Large intestine (tissue), 3 donors: Measurements from ENCODE around the gene TM7SF3. TPM values are rescaled to one million over a fixed set of nuclear protein-coding genes. Genes with fewer than 3 reads are reported as not detected.

Experiments used
- DNase-seq, 2 donors: peaks; one replicate each; pipeline versions ENCODE4 v3.0.0 to v3.0.0-alpha.2; 2013
- H3K27ac ChIP-seq: one replicate; pipeline ENCODE4 v1.5.1; 2013; ENCODE audit warnings: low read length
- H3K27me3 ChIP-seq: 2 replicates; pipeline ENCODE4 v1.6.1; 2013; ENCODE audit warnings: low read length; ENCODE audit not compliant: control insufficient read depth, insufficient read depth
- H3K36me3 ChIP-seq: 2 replicates; pipeline ENCODE4 v1.6.1; 2013; ENCODE audit warnings: low read length; ENCODE audit not compliant: control insufficient read depth, insufficient read depth
- H3K4me1 ChIP-seq: one replicate; pipeline ENCODE4 v1.6.1; 2013; ENCODE audit warnings: low read length; ENCODE audit not compliant: control insufficient read depth, insufficient read depth
- H3K4me3 ChIP-seq: one replicate; pipeline ENCODE4 v1.5.1; 2013; ENCODE audit warnings: low read length
- H3K9me3 ChIP-seq: one replicate; pipeline ENCODE4 v1.6.1; 2013; ENCODE audit warnings: mild to moderate bottlenecking, low read depth, low read length, moderate library complexity; ENCODE audit not compliant: control insufficient read depth
- WGBS: methylation state at CpG from one replicate; pipeline ENCODE4 v1.1.5; 2013; ENCODE audit warnings: low lambda C conversion rate; ENCODE audit not compliant: insufficient coverage; 5-methylcytosine and 5-hydroxymethylcytosine counted together
- polyA plus RNA-seq: library from polyadenylated mRNA; unstranded; fragments of 120-200 nt; gene quantifications from one replicate; pipeline ENCODE4 v1.2.1, GENCODE V29; 2013

TM7SF3 gene
- polyA plus RNA-seq, 1 donor: 68.3 TPM

DNA sequence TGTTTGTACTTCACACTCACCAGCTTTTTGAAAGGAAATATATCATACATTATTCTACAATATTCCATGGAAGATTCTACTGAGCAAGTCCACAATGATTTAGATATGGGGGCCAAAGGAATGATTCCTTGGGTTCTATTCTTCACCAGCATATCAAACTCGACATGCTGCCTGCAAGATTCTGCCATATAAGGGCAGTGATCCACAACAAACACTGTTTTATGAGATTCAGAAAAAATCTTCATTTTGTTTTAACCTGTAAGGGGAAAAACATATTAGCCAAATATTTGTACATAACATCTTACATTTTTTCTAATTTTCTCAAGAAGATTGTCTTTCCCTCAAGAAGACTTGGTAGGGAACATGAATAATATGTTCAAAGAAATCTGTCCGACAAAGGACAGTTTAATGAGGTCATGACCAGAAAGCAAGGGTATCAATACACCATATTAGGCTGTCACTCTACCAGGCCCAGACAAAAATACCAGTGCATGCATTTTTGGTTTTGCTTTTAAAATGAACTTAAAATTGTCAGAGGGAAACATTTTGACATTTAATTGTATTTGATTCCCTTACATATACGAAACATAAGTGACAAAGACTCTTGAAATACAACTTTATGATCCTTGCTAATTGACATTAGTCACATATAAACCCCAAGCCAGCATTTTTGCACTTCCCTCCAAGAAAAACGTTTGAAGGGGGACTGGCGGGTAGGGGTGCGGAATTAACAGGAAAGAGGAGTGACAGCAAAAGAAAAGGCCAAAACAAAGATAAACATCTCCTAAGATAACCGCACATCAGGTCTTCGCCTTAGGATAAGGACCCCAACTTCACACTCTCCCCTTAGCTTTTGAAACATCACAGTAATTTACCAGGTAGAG is 77.4 kb downstream of the TM7SF3 start:
- peak overlapping the region; percentile 98 for H3K4me3 ChIP-seq
- no peaks in the 10 kb centered on the region for H3K27me3 ChIP-seq
- 0% methylated on average over 1 of the region's 8 CpGs for WGBS
- DNase-seq: peak in 1 of 2 donors; percentile 18
- no peaks in the 10 kb centered on the region for H3K9me3 ChIP-seq
- H3K4me1 ChIP-seq: peaks cover 8% of the 10 kb centered on the region
- peak overlapping the region; percentile 97 for H3K27ac ChIP-seq
- no peaks in the 10 kb centered on the region for H3K36me3 ChIP-seq

DNA sequence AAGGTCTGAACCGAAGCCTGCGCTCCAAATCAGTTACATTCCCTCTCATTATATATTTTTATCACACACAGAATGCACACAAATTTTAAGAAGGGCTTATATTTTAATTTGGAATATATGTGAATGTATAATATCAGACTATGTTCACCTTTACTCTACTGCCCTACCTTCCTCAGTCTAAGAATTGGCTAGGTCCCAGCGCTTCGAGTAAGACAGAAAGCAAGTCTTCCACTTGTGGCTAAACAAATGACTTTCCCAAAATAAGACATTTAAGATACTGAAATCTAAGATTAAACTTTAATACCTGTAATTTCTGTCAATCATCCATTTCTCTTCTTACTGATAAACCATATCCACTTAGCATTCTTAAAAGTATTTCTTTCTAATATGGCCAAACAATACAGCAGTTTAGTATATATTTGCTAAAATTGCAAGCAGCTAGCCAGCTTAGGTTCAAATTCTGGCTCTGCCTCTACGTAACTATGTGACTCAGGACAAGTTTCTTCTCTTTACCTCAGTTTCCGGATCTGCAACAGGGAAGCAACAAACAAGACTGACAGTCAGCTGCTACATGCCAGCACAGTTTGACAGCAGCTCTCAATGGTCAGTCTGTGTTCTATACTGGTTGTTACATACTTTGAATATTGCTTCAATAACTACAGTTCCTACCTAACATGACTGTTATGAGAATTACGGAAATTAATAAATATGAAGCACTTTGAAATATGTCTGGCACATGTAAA is 78.4 kb downstream of the TM7SF3 start:
- no peak overlapping the region for H3K27ac ChIP-seq
- H3K4me1 ChIP-seq: peaks cover 8% of the 10 kb centered on the region
- WGBS: no CpG with 5 or more reads among the region's 7 CpGs
- no peaks in the 10 kb centered on the region for H3K9me3 ChIP-seq
- no peak for DNase-seq
- no peaks in the 10 kb centered on the region for H3K27me3 ChIP-seq
- no peak overlapping the region for H3K4me3 ChIP-seq
- H3K36me3 ChIP-seq: peaks cover 3% of the 10 kb centered on the region

DNA sequence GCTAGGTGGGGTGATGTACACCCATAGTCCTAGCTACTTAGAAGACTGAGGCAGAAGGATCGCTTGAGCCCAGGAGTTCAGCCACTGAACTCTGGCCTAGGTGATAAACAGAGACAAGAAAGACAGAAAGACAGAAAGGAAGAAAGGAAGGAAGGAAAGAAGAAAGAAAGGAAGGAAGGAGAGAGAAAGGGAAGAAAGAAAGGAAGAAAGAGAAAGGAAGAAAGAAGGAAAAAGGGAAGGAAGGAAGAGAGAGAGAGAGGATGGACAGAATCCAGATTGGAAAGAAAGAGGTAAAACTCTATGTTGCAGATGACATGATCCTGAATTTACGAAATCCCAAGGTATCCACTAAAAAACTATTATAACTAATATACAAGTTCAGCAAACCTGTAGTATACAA is 84.6 kb downstream of the TM7SF3 start:
- H3K36me3 ChIP-seq: peaks cover 27% of the 10 kb centered on the region

DNA sequence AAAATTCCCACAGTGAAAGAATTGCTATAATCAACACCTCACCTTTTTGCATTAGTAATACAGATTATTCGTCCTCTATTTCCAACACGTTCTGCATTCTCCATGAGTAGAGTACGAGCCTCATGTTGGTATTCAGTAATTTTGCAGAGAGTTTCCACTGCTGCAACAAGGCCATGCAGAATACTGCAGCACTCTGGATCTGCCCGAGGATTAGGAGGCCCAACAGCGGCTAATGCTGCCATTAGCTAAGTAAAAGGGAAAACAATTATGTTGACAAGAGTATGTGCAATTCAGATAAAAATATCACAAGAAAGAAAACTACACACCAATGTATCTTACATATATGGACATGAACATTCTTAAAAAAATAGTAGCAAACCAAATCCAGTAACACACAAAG is 85.5 kb downstream of the TM7SF3 start:
- Histone ChIP-seq H3K4me3 (no peak overlapping the region), H3K36me3 (peaks cover 29% of the 10 kb centered on the region), H3K27me3 (no peaks in the 10 kb centered on the region), H3K4me1 (no peaks in the 10 kb centered on the region), H3K27ac (no peak overlapping the region), H3K9me3 (no peaks in the 10 kb centered on the region)
- no CpG with 5 or more reads among the region's 5 CpGs for WGBS
- DNase-seq: no peak

More for the DNA sequence above, 84.6 kb downstream of the TM7SF3 start:
- 100% methylated on average over 2 of the region's 2 CpGs for WGBS
- Histone ChIP-seq H3K27ac (no peak overlapping the region), H3K4me1 (no peaks in the 10 kb centered on the region), H3K27me3 (no peaks in the 10 kb centered on the region), H3K9me3 (no peaks in the 10 kb centered on the region), H3K4me3 (no peak overlapping the region)
- no peak for DNase-seq

Other genes with a start within 250 kb of the TM7SF3 start
- 12.5 TPM for gene ITPR2, start 181.2 kb downstream of the TM7SF3 start, polyA plus RNA-seq
- 20.8 TPM for gene INTS13, start 76.4 kb downstream of the TM7SF3 start, polyA plus RNA-seq
- 53.3 TPM for gene FGFR1OP2, start 75.9 kb downstream of the TM7SF3 start, polyA plus RNA-seq
- gene MED21, start 8.2 kb upstream of the TM7SF3 start, polyA plus RNA-seq: 40.7 TPM
- gene C12orf71, start 68.2 kb upstream of the TM7SF3 start, polyA plus RNA-seq: 0.22 TPM
- 33.7 TPM for gene STK38L, start 229.9 kb upstream of the TM7SF3 start, polyA plus RNA-seq